ENCODE data around the gene ALX4. TPM values are rescaled to one million over a fixed set of nuclear protein-coding genes. Genes with fewer than 3 reads are reported as not detected.

Gene ALX4
- total and polyA plus RNA-seq, 2 donors (not counting 1 experiment from before 2014, with no cell fraction given): not detected

DNA sequence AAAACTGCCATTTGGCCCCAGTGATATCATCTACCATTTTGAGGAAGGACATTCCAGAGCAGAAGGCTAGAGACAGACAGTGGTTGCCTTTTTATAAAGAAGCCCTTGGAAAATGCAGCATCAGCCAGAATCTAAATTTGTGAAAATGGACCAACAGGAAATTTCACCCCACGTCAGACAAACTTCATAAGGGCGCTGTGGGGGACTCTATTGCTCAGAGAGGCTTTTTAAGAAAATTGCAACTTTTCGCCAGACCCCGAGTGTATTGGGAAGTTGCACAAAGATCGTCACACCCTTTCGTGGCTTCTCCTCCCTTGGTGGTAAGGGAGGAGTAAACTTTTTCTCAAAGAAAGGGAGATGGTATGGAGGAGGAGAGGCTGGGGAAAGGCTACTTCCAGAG is 12.3 kb upstream of the ALX4 start:
- H4K20me1 ChIP-seq (ENCODE audit: control insufficient read depth, extremely low read depth, insufficient read depth, low read length): no peaks in the 10 kb centered on the region
- TF ChIP-seq EZH2 (IDR thresholded peaks at IDR 0.05; ENCODE audit: low read length, missing control alignments): no peak
- TF ChIP-seq, protein P1, sequence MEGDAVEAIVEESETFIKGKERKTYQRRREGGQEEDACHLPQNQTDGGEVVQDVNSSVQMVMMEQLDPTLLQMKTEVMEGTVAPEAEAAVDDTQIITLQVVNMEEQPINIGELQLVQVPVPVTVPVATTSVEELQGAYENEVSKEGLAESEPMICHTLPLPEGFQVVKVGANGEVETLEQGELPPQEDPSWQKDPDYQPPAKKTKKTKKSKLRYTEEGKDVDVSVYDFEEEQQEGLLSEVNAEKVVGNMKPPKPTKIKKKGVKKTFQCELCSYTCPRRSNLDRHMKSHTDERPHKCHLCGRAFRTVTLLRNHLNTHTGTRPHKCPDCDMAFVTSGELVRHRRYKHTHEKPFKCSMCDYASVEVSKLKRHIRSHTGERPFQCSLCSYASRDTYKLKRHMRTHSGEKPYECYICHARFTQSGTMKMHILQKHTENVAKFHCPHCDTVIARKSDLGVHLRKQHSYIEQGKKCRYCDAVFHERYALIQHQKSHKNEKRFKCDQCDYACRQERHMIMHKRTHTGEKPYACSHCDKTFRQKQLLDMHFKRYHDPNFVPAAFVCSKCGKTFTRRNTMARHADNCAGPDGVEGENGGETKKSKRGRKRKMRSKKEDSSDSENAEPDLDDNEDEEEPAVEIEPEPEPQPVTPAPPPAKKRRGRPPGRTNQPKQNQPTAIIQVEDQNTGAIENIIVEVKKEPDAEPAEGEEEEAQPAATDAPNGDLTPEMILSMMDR (conservative IDR thresholded peaks at IDR 0.05 in 1 of 2, IDR thresholded peaks at IDR 0.05 in 1 of 2; ENCODE audit: low read depth in 1 of 2, low read length in 2 of 2): no peak
- no peak overlapping the region for H3K4me3 ChIP-seq (replicated peaks in 1 of 4; ENCODE audit: control extremely low read depth in 1 of 4, insufficient read depth in 1 of 4, low read depth in 3 of 4, low read length in 4 of 4)
- no peaks in the 10 kb centered on the region for H3K9me3 ChIP-seq (ENCODE audit: control insufficient read depth, insufficient read depth, low read depth, low read length)
- no peak for DNase-seq (ENCODE audit: low read depth in 2 of 2)
- H3K79me2 ChIP-seq (ENCODE audit: control insufficient read depth, insufficient read depth, low read length): no peaks in the 10 kb centered on the region
- H3K36me3 ChIP-seq (ENCODE audit: control insufficient read depth, insufficient read depth, low read length): no peaks in the 10 kb centered on the region
- peaks cover 79% of the 10 kb centered on the region for H3K27me3 ChIP-seq (ENCODE audit: control insufficient read depth, insufficient read depth, low read length)
- no peak overlapping the region for H3K9ac ChIP-seq (ENCODE audit: insufficient read depth, low read length)
- H3K27ac ChIP-seq (ENCODE audit: insufficient read depth, low read length): no peak overlapping the region
- H3K4me2 ChIP-seq (ENCODE audit: extremely low read depth, insufficient read depth, low read length): no peak overlapping the region
- H2AFZ ChIP-seq (ENCODE audit: low read length): no peak overlapping the region
- no peaks in the 10 kb centered on the region for H3K4me1 ChIP-seq (ENCODE audit: control insufficient read depth, extremely low read depth, insufficient read depth, low read length)

DNA sequence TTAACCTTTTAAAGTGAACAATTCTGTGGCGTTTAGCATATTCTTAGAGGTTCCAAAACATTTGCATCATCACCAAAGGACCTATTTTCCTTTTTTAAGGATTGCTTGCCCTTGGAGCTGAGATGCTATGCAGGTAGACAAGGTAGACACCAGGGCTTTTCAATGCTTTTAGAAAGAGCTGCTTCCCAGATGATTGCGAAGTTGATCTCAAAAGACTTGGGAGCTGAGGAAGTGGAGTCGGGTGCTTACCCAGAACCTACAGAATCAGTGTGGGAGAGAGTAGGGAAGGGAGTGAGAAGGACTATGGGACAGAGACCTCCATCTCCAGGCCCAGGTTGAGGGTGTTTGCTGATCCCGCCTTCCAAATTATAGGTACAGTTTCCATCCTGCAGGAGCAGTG is 11.1 kb upstream of the ALX4 start:
- TF ChIP-seq, protein P1 (conservative IDR thresholded peaks at IDR 0.05 in 1 of 2, IDR thresholded peaks at IDR 0.05 in 1 of 2; ENCODE audit: low read depth in 1 of 2, low read length in 2 of 2): no peak
- peak; percentile 75 for TF ChIP-seq EZH2 (IDR thresholded peaks at IDR 0.05; ENCODE audit: low read length, missing control alignments)
- DNase-seq (ENCODE audit: low read depth in 2 of 2): no peak

GRCh38 chr11:44320289-44320973 is 10.5 kb upstream of the ALX4 start:
- Histone ChIP-seq H3K4me2 (ENCODE audit: extremely low read depth, insufficient read depth, low read length) (no peak overlapping the region), H3K27me3 (ENCODE audit: control insufficient read depth, insufficient read depth, low read length) (peaks cover 80% of the 10 kb centered on the region), H3K9ac (ENCODE audit: insufficient read depth, low read length) (no peak overlapping the region), H2AFZ (ENCODE audit: low read length) (no peak overlapping the region), H3K4me3 (replicated peaks in 1 of 4; ENCODE audit: control extremely low read depth in 1 of 4, insufficient read depth in 1 of 4, low read depth in 3 of 4, low read length in 4 of 4) (no peak overlapping the region), H3K4me1 (ENCODE audit: control insufficient read depth, extremely low read depth, insufficient read depth, low read length) (no peaks in the 10 kb centered on the region), H3K36me3 (ENCODE audit: control insufficient read depth, insufficient read depth, low read length) (no peaks in the 10 kb centered on the region), H3K79me2 (ENCODE audit: control insufficient read depth, insufficient read depth, low read length) (no peaks in the 10 kb centered on the region), H3K27ac (ENCODE audit: insufficient read depth, low read length) (no peak overlapping the region), H3K9me3 (ENCODE audit: control insufficient read depth, insufficient read depth, low read depth, low read length) (no peaks in the 10 kb centered on the region), H4K20me1 (ENCODE audit: control insufficient read depth, extremely low read depth, insufficient read depth, low read length) (no peaks in the 10 kb centered on the region)
- TF ChIP-seq EZH2 (IDR thresholded peaks at IDR 0.05; ENCODE audit: low read length, missing control alignments): no peak
- TF ChIP-seq, protein P1 (conservative IDR thresholded peaks at IDR 0.05 in 1 of 2, IDR thresholded peaks at IDR 0.05 in 1 of 2; ENCODE audit: low read depth in 1 of 2, low read length in 2 of 2): no peak
- no peak for DNase-seq (ENCODE audit: low read depth in 2 of 2)

More for the DNA sequence above, 11.1 kb upstream of the ALX4 start:
- Histone ChIP-seq H4K20me1 (ENCODE audit: control insufficient read depth, extremely low read depth, insufficient read depth, low read length) (no peaks in the 10 kb centered on the region), H3K9ac (ENCODE audit: insufficient read depth, low read length) (no peak overlapping the region), H3K4me1 (ENCODE audit: control insufficient read depth, extremely low read depth, insufficient read depth, low read length) (no peaks in the 10 kb centered on the region), H3K36me3 (ENCODE audit: control insufficient read depth, insufficient read depth, low read length) (no peaks in the 10 kb centered on the region), H3K27ac (ENCODE audit: insufficient read depth, low read length) (no peak overlapping the region), H3K79me2 (ENCODE audit: control insufficient read depth, insufficient read depth, low read length) (no peaks in the 10 kb centered on the region), H3K27me3 (ENCODE audit: control insufficient read depth, insufficient read depth, low read length) (peaks cover 80% of the 10 kb centered on the region), H3K4me3 (replicated peaks in 1 of 4; ENCODE audit: control extremely low read depth in 1 of 4, insufficient read depth in 1 of 4, low read depth in 3 of 4, low read length in 4 of 4) (no peak overlapping the region), H2AFZ (ENCODE audit: low read length) (no peak overlapping the region), H3K4me2 (ENCODE audit: extremely low read depth, insufficient read depth, low read length) (no peak overlapping the region), H3K9me3 (ENCODE audit: control insufficient read depth, insufficient read depth, low read depth, low read length) (no peaks in the 10 kb centered on the region)
